GM23338 (cell line): ENCODE results near the gene YBX1.

Experiments
- CREB1 ChIP-seq: fragments of 250-450 bp; sonication (Bioruptor Pico); IDR thresholded peaks from 2 replicates; pipeline ENCODE4 v1.5.0; 2020; ENCODE audit warnings: low read depth, mild to moderate bottlenecking, moderate library complexity
- EZH2 ChIP-seq: fragments of 200-600 bp; sonication (generic); IDR thresholded peaks from one replicate; pipeline ENCODE4 v1.8.0; 2017; ENCODE audit warnings: antibody characterized with exemption, mild to moderate bottlenecking, low read depth; ENCODE audit not compliant: unreplicated experiment
- NANOG ChIP-seq: IDR thresholded peaks from 2 replicates; pipeline ENCODE4 v1.6.1; 2016; ENCODE audit warnings: antibody characterized with exemption, borderline replicate concordance
- POLR2AphosphoS5 ChIP-seq: IDR thresholded peaks from 2 replicates; pipeline ENCODE4 v1.6.1; 2016; ENCODE audit warnings: antibody characterized with exemption, low read depth
- ZNF331 ChIP-seq: fragments of 250-450 bp; sonication (Bioruptor Pico); IDR thresholded peaks from 2 replicates; pipeline ENCODE4 v1.5.0; 2020; ENCODE audit warnings: low read depth, mild to moderate bottlenecking, moderate library complexity
- TF ChIP-seq, protein P1 (sequence below), 2 experiments: fragments of 200-600 bp in 1 of 2; sonication (generic) in 1 of 2; conservative IDR thresholded peaks; 2 replicates each; pipeline versions ENCODE4 v1.5.1 to v1.6.1; 2016 to 2017; ENCODE audit warnings: antibody characterized with exemption in 2 of 2, low read depth in 2 of 2, mild to moderate bottlenecking in 2 of 2, moderate library complexity in 1 of 2
- TF ChIP-seq, protein P2 (sequence below): IDR thresholded peaks from one replicate; pipeline ENCODE4 v1.6.1; 2018; ENCODE audit warnings: antibody characterized with exemption; ENCODE audit not compliant: unreplicated experiment

DNA sequence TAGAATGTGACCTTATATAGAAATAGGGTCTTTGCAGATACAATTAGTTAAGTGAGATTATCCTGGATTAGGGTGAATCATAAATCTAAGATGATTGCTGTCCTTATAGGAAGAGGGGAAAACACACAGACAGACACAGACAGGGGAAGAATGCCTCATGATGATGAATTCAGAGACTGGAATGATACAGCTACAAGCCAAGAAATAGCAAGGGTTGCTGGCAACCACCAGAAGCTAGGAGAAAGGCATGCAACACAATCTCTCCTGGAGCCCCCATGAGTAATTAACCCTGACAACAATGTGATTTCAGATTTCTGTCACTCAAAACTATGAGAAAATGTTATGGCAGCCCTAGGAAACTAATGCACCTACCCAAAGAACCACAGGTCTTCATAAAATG, 43.1 kb upstream of the YBX1 start:
- TF ChIP-seq EZH2: no peak
- TF ChIP-seq, protein P1, sequence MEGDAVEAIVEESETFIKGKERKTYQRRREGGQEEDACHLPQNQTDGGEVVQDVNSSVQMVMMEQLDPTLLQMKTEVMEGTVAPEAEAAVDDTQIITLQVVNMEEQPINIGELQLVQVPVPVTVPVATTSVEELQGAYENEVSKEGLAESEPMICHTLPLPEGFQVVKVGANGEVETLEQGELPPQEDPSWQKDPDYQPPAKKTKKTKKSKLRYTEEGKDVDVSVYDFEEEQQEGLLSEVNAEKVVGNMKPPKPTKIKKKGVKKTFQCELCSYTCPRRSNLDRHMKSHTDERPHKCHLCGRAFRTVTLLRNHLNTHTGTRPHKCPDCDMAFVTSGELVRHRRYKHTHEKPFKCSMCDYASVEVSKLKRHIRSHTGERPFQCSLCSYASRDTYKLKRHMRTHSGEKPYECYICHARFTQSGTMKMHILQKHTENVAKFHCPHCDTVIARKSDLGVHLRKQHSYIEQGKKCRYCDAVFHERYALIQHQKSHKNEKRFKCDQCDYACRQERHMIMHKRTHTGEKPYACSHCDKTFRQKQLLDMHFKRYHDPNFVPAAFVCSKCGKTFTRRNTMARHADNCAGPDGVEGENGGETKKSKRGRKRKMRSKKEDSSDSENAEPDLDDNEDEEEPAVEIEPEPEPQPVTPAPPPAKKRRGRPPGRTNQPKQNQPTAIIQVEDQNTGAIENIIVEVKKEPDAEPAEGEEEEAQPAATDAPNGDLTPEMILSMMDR (conservative IDR thresholded peaks at IDR 0.05; ENCODE audit: low read depth in 2 of 2): no peak
- TF ChIP-seq POLR2AphosphoS5: no peak
- no peak for TF ChIP-seq CREB1 (CRISPR knock-in tag)
- TF ChIP-seq NANOG: no peak
- TF ChIP-seq, protein P2, sequence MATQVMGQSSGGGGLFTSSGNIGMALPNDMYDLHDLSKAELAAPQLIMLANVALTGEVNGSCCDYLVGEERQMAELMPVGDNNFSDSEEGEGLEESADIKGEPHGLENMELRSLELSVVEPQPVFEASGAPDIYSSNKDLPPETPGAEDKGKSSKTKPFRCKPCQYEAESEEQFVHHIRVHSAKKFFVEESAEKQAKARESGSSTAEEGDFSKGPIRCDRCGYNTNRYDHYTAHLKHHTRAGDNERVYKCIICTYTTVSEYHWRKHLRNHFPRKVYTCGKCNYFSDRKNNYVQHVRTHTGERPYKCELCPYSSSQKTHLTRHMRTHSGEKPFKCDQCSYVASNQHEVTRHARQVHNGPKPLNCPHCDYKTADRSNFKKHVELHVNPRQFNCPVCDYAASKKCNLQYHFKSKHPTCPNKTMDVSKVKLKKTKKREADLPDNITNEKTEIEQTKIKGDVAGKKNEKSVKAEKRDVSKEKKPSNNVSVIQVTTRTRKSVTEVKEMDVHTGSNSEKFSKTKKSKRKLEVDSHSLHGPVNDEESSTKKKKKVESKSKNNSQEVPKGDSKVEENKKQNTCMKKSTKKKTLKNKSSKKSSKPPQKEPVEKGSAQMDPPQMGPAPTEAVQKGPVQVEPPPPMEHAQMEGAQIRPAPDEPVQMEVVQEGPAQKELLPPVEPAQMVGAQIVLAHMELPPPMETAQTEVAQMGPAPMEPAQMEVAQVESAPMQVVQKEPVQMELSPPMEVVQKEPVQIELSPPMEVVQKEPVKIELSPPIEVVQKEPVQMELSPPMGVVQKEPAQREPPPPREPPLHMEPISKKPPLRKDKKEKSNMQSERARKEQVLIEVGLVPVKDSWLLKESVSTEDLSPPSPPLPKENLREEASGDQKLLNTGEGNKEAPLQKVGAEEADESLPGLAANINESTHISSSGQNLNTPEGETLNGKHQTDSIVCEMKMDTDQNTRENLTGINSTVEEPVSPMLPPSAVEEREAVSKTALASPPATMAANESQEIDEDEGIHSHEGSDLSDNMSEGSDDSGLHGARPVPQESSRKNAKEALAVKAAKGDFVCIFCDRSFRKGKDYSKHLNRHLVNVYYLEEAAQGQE: no peak
- no peak for TF ChIP-seq ZNF331 (CRISPR knock-in tag)
